ENCODE measurements around the gene RABGAP1L. TPM values are rescaled to one million over a fixed set of nuclear protein-coding genes. Genes with fewer than 3 reads are reported as not detected.

The RABGAP1L gene
- total and polyA plus RNA-seq, 10 of the 15 experiments (the other 5 are each of a cell fraction or from before 2014, with no cell fraction given), result 5.8 to 194 (median 113) TPM

- Histone ChIP-seq H3K4me1 (ENCODE audit: control insufficient read depth, insufficient read depth, low read length) (no peaks in the 10 kb centered on the region), H3K27ac (ENCODE audit: control insufficient read depth, insufficient read depth) (no peak overlapping the region), H3K9ac (ENCODE audit: control insufficient read depth, insufficient read depth, low read length) (no peak overlapping the region), H2AFZ (ENCODE audit: control insufficient read depth, low read depth, low read length) (no peak overlapping the region), H3K4me2 (ENCODE audit: control insufficient read depth, insufficient read depth) (no peak overlapping the region), H4K20me1 (ENCODE audit: control insufficient read depth, insufficient read depth) (no peaks in the 10 kb centered on the region), H3K9me3 (replicated peaks; ENCODE audit: control insufficient read depth, insufficient read depth, low read length) (no peaks in the 10 kb centered on the region), H3K79me2 (ENCODE audit: control insufficient read depth, insufficient read depth, low read length) (no peaks in the 10 kb centered on the region), H3K4me3 (no peak overlapping the region), H3K36me3 (ENCODE audit: control insufficient read depth in 2 of 2, insufficient read depth in 2 of 2, low read length in 1 of 2) (no peaks in the 10 kb centered on the region), H3K27me3 (replicated peaks in 1 of 2; ENCODE audit: control insufficient read depth in 2 of 2, insufficient read depth in 2 of 2, low read length in 1 of 2) (no peaks in the 10 kb centered on the region)
- ATAC-seq, result no peak
- ChIA-PET POLR2A (no interaction called here), SMC1A (ENCODE audit: uncharacterized antibody, unreplicated experiment) (no interaction called here), CTCF (no interaction called here), RAD21 (ENCODE audit: unreplicated experiment) (no interaction called here)
- in situ Hi-C loops (cut with MboI), result no loop called here
- WGBS (ENCODE audit: insufficient coverage, insufficient replicate concordance, low lambda C conversion rate, missing lambda C conversion rate), result 95% methylated on average over 7 of the region's 7 CpGs
- TF ChIP-seq ZNF622 (IDR thresholded peaks at IDR 0.05) (no peak), SUZ12 (IDR thresholded peaks at IDR 0.05; ENCODE audit: unreplicated experiment) (no peak)
- no TSS peak for BruUV-seq (replicated peaks)
- DNase-seq (ENCODE audit: low read depth, low spot score), result no peak
- no peak for FAIRE-seq
- intact Hi-C loops (cut with micrococcal nuclease; ENCODE audit: unreplicated experiment), result no loop called here
Measured at GRCh38 chr1:174678657-174679056, 519.3 kb downstream of the RABGAP1L start.

DNA sequence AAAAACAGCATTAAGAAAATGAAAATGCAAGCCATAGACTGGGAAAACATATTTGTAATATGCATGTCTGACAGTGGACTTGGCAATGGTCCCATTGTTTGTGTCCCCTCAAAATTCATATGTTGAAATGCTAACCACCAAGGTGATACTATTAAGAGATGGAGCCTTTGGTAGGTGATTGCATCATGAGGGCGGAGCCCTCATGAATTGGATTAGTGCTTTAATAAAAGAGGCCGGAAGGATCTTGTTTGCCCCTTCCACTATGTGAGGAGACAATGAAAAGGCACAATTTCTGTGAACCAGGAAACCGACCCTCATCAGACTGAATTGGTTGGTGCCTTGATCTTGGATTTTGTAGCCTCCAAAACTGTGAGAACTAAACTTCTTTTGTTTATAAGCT is 520.8 kb downstream of the RABGAP1L start:
- DNase-seq (ENCODE audit: low read depth, low spot score) (no peak), ATAC-seq (no peak), FAIRE-seq (no peak)
- ChIA-PET SMC1A (ENCODE audit: uncharacterized antibody, unreplicated experiment) (no interaction called here), CTCF (no interaction called here), POLR2A (no interaction called here), RAD21 (ENCODE audit: unreplicated experiment) (no interaction called here)
- TF ChIP-seq CHD2 (IDR thresholded peaks at IDR 0.05; ENCODE audit: borderline replicate concordance, low read depth, low read length), result no peak
- no peak for TF ChIP-seq RFX5 (IDR thresholded peaks at IDR 0.05; ENCODE audit: low read depth, low read length)
- TF ChIP-seq BHLHE40 (IDR thresholded peaks at IDR 0.05; ENCODE audit: borderline replicate concordance in 1 of 2, low read depth in 2 of 2, low read length in 1 of 2), result no peak
- no peak for TF ChIP-seq SUPT20H (IDR thresholded peaks at IDR 0.05; ENCODE audit: borderline replicate concordance, control insufficient read depth, low read depth, low read length)
- TF ChIP-seq E2F8 (IDR thresholded peaks at IDR 0.05; ENCODE audit: low read depth, partially characterized antibody), result no peak
- Histone ChIP-seq H2AFZ (ENCODE audit: control insufficient read depth, low read depth, low read length) (no peak overlapping the region), H3K9me3 (replicated peaks; ENCODE audit: control insufficient read depth, insufficient read depth, low read length) (no peaks in the 10 kb centered on the region), H3K4me3 (no peak overlapping the region), H3K27me3 (replicated peaks in 1 of 2; ENCODE audit: control insufficient read depth in 2 of 2, insufficient read depth in 2 of 2, low read length in 1 of 2) (no peaks in the 10 kb centered on the region), H4K20me1 (ENCODE audit: control insufficient read depth, insufficient read depth) (no peaks in the 10 kb centered on the region), H3K27ac (ENCODE audit: control insufficient read depth, insufficient read depth) (no peak overlapping the region), H3K36me3 (ENCODE audit: control insufficient read depth in 2 of 2, insufficient read depth in 2 of 2, low read length in 1 of 2) (peaks cover 0 to 7% of the 10 kb centered on the region in 2 experiments; a peak in 1 of 4 replicates), H3K79me2 (ENCODE audit: control insufficient read depth, insufficient read depth, low read length) (no peaks in the 10 kb centered on the region), H3K9ac (ENCODE audit: control insufficient read depth, insufficient read depth, low read length) (no peak overlapping the region), H3K4me2 (ENCODE audit: control insufficient read depth, insufficient read depth) (no peak overlapping the region), H3K4me1 (ENCODE audit: control insufficient read depth, insufficient read depth, low read length) (no peaks in the 10 kb centered on the region)
- BruUV-seq (replicated peaks), result no TSS peak
- in situ Hi-C loops (cut with MboI) (no loop called here), intact Hi-C loops (cut with micrococcal nuclease; ENCODE audit: unreplicated experiment) (no loop called here)
- WGBS (ENCODE audit: insufficient coverage, insufficient replicate concordance, low lambda C conversion rate, missing lambda C conversion rate), result 83% methylated on average over 3 of the region's 3 CpGs

Data from GM12878 (cell line).